NCI-H82 (cell line): ENCODE results near the gene RAD9B.
"Not testable (repeated sequence)": the region's sequence is repeated elsewhere in the genome, so short reads cannot be mapped to it uniquely, and the experiment has no call there.

Experiments
- DNase-seq: peaks from one replicate; lab custom pipeline; 2025; lab: John Stamatoyannopoulos, UW

Gene RAD9B

GRCh38 chr12:110501752-110502738 lies at the start of gene RAD9B, which contains the start of gene VPS29:
RAD9B (plus strand) TSS chr12:110502331; CDS start chr12:110502338, 7 bp downstream.
VPS29 (minus strand) TSS chr12:110502111; CDS start chr12:110502051, 60 bp downstream.
- peak; percentile 99 for DNase-seq

- DNase-seq, result peak; percentile 27
Measured at GRCh38 chr12:110453569-110454296, 48.4 kb upstream of the RAD9B start.

- no peak for DNase-seq
Measured at GRCh38 chr12:110458756-110459155, 43.4 kb upstream of the RAD9B start.

DNA sequence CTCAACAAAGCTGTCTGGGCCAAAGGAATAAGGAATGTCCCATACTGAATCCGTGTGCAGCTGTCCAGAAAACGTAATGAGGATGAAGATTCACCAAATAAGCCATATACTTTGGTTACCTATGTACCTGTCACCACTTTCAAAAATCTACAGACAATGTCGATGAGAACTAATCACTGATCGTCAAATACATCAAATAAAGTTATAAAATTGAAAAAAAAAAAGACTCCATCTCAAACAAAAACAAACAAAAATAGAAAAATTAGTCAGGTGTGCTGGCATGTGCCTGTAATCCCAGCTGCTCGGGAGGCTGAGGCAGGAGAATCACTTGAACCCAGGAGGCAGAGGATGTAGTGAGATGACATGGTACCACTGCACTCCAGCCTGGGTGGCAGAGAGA lies 40.9 kb upstream of the RAD9B start:
- not testable (repeated sequence) for DNase-seq

DNA sequence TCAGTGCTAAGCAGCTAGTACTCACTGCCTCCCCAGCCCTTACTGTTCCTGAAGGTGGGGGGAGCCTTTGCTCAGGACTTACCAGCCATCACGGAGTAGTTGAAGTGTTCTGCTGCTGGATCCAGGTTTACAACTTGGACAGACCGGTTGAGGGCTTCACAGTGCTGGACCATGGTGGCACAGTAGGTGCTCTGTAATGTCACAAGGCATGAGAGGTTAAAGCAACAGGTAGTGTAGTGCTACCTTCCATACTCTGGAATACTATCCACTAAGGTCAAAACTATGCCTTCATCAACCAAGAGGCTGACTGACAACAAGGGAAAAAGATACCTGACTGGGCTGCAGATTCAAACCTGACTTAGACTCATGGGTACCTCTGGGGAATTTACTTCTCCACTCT lies 37.1 kb upstream of the RAD9B start:
- DNase-seq, result no peak

DNA sequence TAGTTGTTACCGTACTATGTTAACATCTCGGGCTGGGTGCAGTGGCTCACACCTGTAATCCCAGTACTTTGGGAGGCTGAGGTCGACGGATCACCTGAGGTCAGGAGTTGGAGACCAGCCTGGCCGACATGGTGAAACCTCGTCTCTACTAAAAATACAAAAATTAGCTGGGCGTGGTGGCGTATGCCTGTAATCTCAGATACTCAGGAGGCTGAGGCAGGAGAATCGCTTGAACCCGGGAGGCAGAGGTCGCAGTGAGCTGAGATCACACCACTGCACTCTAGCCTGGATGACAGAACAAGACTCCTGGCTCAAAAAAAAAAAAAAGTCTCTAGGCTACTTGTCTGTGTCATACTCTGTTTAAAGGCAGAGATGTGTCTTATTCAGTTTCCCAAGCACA lies 36.4 kb upstream of the RAD9B start:
- DNase-seq, result not testable (repeated sequence)

GRCh38 chr12:110466791-110467190 lies 35.3 kb upstream of the RAD9B start:
- no peak for DNase-seq

GRCh38 chr12:110467847-110468213 lies 34.3 kb upstream of the RAD9B start:
- DNase-seq, result no peak

- peak; percentile 100 for DNase-seq
Measured at GRCh38 chr12:110468214-110469048, 33.7 kb upstream of the RAD9B start, which contains the start of the genes FAM216A and GPN3. FAM216A (plus strand) TSS chr12:110468845; CDS start chr12:110468876, 31 bp downstream. GPN3 (minus strand) TSS chr12:110468257; CDS start chr12:110468203, 54 bp downstream.

GRCh38 chr12:110475426-110475825 lies 26.7 kb upstream of the RAD9B start:
- DNase-seq, result no peak

DNA sequence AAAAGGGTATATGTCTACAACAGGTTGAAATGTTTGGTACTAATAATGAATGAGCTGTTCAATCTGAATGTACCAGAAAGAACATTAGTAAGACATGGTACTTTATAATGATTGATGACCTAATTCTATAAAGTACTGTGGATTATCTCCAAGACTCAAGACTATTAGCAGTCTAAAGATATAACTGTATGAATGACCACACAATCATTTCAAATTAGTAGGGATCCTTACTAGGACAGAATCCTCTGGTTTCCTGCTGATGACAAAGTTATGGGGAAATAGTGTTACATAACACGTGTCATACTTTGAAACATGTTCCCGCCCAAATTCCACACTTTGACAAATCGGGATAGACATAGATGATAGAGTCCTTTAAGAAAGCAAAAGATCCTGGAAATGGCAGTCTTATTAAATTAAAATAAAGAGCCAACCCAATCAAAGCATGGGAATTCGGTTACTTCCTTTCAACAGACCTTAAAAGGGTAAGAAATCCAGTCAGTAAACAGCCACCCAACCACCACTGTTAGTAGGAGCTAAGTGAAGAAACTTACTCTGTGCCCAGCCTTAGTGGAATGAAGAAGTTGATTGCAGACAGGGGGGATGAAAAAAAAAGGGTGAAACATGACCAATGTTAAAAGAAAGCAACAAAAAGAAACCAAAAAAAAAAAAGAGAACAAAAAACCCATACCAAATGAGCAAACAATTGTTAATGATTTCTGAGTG lies 3.0 kb upstream of the RAD9B start:
- DNase-seq, result peak; percentile 52

DNA sequence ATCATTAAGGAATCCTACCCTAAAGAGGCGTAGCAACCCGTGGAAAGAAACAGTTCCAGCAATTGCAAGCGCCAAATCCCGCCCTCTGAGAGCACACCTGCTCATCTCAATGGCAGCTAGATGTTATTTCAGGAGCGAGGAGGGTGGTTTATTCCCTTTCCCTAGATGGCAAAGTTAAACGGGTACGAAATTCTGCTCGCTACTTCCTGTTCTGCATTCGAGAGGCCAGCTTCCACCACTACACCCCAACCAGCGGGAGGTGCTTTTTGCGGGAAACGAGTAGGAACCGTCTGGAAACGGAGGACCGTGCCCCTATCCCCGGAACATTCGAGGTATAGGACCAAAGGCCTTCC lies 756 bp upstream of the RAD9B start:
- peak; percentile 66 for DNase-seq

- no peak for DNase-seq
Measured at GRCh38 chr12:110503432-110503831, 1.3 kb downstream of the RAD9B start.

DNA sequence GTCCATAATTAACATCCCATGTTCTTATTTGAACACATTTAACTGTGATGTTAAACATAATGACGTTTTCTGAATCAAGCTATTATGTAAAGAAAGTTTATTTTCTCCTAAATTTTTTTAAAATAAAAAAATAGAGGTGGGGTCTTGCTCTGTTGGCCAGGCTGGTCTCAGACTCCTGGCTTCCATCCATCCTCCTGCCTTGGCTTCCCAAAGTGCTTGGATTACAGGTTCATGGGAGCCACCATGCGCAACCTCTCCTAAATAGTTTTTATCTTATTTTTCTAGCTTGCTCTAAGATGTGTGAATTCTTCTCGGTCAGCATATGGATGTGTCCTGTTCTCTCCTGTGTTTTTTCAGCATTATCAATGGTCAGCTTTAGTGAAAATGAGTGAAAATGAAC lies 3.2 kb downstream of the RAD9B start:
- no peak for DNase-seq

DNA sequence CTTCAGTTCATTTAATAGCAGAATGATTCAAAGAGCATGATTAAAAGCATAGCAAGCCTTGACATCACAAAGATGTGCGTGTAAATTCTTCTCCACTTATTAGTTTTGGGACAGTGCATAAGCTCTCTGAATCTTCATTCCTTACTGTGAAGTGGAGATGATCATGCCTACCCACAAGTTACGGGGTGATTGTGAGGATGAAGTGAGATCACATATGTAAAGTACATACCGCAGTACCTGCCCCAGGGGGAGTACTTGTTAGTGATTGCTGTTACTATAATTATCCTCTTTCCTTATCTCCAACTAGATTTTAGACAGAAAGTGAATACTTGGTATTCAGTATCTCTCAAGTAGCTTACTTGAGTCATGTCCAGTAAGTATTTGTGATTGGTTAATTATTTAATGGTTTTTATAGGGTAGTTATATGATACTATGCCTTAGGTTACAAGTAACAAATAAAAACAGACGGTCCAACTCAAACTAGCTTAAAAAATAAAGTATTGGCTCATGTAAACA lies 6.0 kb downstream of the RAD9B start:
- no peak for DNase-seq

GRCh38 chr12:110513842-110514241 lies 11.7 kb downstream of the RAD9B start:
- peak; percentile 12 for DNase-seq

DNA sequence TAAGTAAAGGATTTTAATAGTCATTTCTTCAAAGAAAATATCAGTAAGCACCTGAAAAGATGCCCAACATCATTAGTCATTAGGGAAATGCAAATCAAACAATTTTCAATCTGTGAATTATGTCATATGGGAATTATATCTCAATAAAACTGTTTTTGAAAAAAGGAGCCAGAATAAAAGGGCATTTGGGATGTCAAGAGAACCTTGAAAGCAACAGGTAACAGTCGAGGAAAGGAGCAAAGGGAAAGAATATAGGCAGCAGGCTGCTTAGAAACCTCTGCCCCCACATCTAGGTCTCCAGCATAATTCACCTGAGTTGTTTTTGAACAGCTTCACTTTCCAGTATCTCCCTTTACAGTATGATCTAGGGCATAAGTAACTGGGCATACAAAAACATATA lies 12.2 kb downstream of the RAD9B start:
- no peak for DNase-seq

GRCh38 chr12:110516995-110517394 lies 14.9 kb downstream of the RAD9B start:
- no peak for DNase-seq

GRCh38 chr12:110518014-110518413 lies 15.9 kb downstream of the RAD9B start:
- DNase-seq, result not testable (repeated sequence)

GRCh38 chr12:110520876-110521712 lies 19.0 kb downstream of the RAD9B start:
- not testable (repeated sequence) for DNase-seq
